NT2/D1 (cell line): ENCODE measurements around the gene RAP1GAP2.

Experiments
- DNase-seq: peaks from one replicate; pipeline ENCODE4 v3.0.0-alpha.2; 2011; ENCODE audit warnings: low read depth, low spot score
- H3K27me3 ChIP-seq: 2 replicates; pipeline ENCODE4 v1.6.0; 2011; ENCODE audit warnings: mild to moderate bottlenecking; ENCODE audit not compliant: insufficient read length, insufficient read depth
- H3K36me3 ChIP-seq: 2 replicates; pipeline ENCODE4 v1.6.1; 2011; ENCODE audit warnings: mild to moderate bottlenecking, low read length, mixed read lengths; ENCODE audit not compliant: insufficient read depth, insufficient read length
- H3K4me1 ChIP-seq: 2 replicates; pipeline ENCODE4 v1.5.1; 2011; ENCODE audit not compliant: insufficient read depth, insufficient read length
- H3K4me3 ChIP-seq: 2 replicates; pipeline ENCODE4 v1.5.1; 2011; ENCODE audit warnings: low read depth; ENCODE audit not compliant: insufficient read length
- H3K9ac ChIP-seq: 2 replicates; pipeline ENCODE4 v1.6.0; 2011; ENCODE audit warnings: low read depth; ENCODE audit not compliant: insufficient read length
- H3K9me3 ChIP-seq: 2 replicates; pipeline ENCODE4 v1.5.1; 2011; ENCODE audit warnings: mild to moderate bottlenecking, low read length; ENCODE audit not compliant: insufficient read depth
- SUZ12 ChIP-seq: IDR thresholded peaks from 2 replicates; pipeline ENCODE4 v1.6.1; 2011; ENCODE audit not compliant: insufficient read length, insufficient read depth; ENCODE audit errors: extremely low read depth
- YY1 ChIP-seq: IDR thresholded peaks from 2 replicates; pipeline ENCODE4 v1.6.1; 2011; ENCODE audit not compliant: insufficient read length, insufficient read depth
- ZNF274 ChIP-seq: IDR thresholded peaks from 2 replicates; pipeline ENCODE4 v1.6.1; 2011; ENCODE audit warnings: mild to moderate bottlenecking, low read depth, low read length

The RAP1GAP2 gene

GRCh38 chr17:2798188-2798587 is 1.9 kb downstream of the RAP1GAP2 start:
- no peak overlapping the region for H3K9ac ChIP-seq
- no peak for DNase-seq
- TF ChIP-seq ZNF274: no peak
- no peak for TF ChIP-seq YY1
- no peak for TF ChIP-seq SUZ12
- peaks cover 6% of the 10 kb centered on the region; the same call in 1 of the 2 replicates for H3K9me3 ChIP-seq
- H3K27me3 ChIP-seq: no peaks in the 10 kb centered on the region
- H3K4me1 ChIP-seq: peaks cover 6% of the 10 kb centered on the region
- H3K4me3 ChIP-seq: no peak overlapping the region
- H3K36me3 ChIP-seq: no peaks in the 10 kb centered on the region

- Histone ChIP-seq H3K36me3 (no peaks in the 10 kb centered on the region), H3K4me3 (no peak overlapping the region), H3K9ac (no peak overlapping the region), H3K4me1 (peaks cover 6% of the 10 kb centered on the region), H3K27me3 (no peaks in the 10 kb centered on the region), H3K9me3 (peaks cover 6% of the 10 kb centered on the region; the same call in 1 of the 2 replicates)
- TF ChIP-seq ZNF274 (no peak), YY1 (no peak), SUZ12 (no peak)
- no peak for DNase-seq
Measured at GRCh38 chr17:2798678-2799077, 2.4 kb downstream of the RAP1GAP2 start.

- no peaks in the 10 kb centered on the region for H3K27me3 ChIP-seq
- no peak for TF ChIP-seq SUZ12
- no peak for TF ChIP-seq YY1
- TF ChIP-seq ZNF274: no peak
- H3K9me3 ChIP-seq: peaks cover 6% of the 10 kb centered on the region; the same call in 1 of the 2 replicates
- H3K4me1 ChIP-seq: peaks cover 12% of the 10 kb centered on the region
- no peak for DNase-seq
- no peak overlapping the region for H3K4me3 ChIP-seq
- no peak overlapping the region for H3K9ac ChIP-seq
- H3K36me3 ChIP-seq: no peaks in the 10 kb centered on the region
Measured at GRCh38 chr17:2799653-2800052, 3.4 kb downstream of the RAP1GAP2 start.

- Histone ChIP-seq H3K9ac (no peak overlapping the region), H3K4me1 (peaks cover 12% of the 10 kb centered on the region)
- TF ChIP-seq YY1 (no peak), ZNF274 (no peak), SUZ12 (no peak)
Measured at GRCh38 chr17:2800367-2800766, 4.1 kb downstream of the RAP1GAP2 start.

GRCh38 chr17:2801841-2802240 is 5.6 kb downstream of the RAP1GAP2 start:
- H3K36me3 ChIP-seq: no peaks in the 10 kb centered on the region
- TF ChIP-seq ZNF274 (no peak), SUZ12 (no peak), YY1 (no peak)
- H3K27me3 ChIP-seq: no peaks in the 10 kb centered on the region
- DNase-seq: no peak
- H3K4me3 ChIP-seq: no peak overlapping the region
- peaks cover 6% of the 10 kb centered on the region; the same call in 1 of the 2 replicates for H3K9me3 ChIP-seq
- H3K4me1 ChIP-seq: peaks cover 12% of the 10 kb centered on the region
- H3K9ac ChIP-seq: no peak overlapping the region

More at GRCh38 chr17:2800367-2800766, 4.1 kb downstream of the RAP1GAP2 start:
- H3K36me3 ChIP-seq: no peaks in the 10 kb centered on the region
- no peaks in the 10 kb centered on the region for H3K27me3 ChIP-seq
- peaks cover 6% of the 10 kb centered on the region; the same call in 1 of the 2 replicates for H3K9me3 ChIP-seq
- DNase-seq: no peak
- no peak overlapping the region for H3K4me3 ChIP-seq

GRCh38 chr17:2802574-2802973 is 6.3 kb downstream of the RAP1GAP2 start:
- TF ChIP-seq SUZ12 (no peak), ZNF274 (no peak), YY1 (no peak)
- Histone ChIP-seq H3K27me3 (no peaks in the 10 kb centered on the region), H3K9me3 (peaks cover 6% of the 10 kb centered on the region; the same call in 1 of the 2 replicates), H3K9ac (no peak overlapping the region), H3K4me1 (peaks cover 17% of the 10 kb centered on the region), H3K36me3 (no peaks in the 10 kb centered on the region), H3K4me3 (no peak overlapping the region)
- DNase-seq: no peak

GRCh38 chr17:2803386-2803785 is 7.1 kb downstream of the RAP1GAP2 start:
- no peaks in the 10 kb centered on the region for H3K36me3 ChIP-seq
- peaks cover 20% of the 10 kb centered on the region for H3K4me1 ChIP-seq
- no peak overlapping the region for H3K4me3 ChIP-seq
- DNase-seq: no peak
- H3K9ac ChIP-seq: no peak overlapping the region
- no peak for TF ChIP-seq ZNF274
- TF ChIP-seq YY1: no peak
- H3K9me3 ChIP-seq: peaks cover 6% of the 10 kb centered on the region; the same call in 1 of the 2 replicates
- no peaks in the 10 kb centered on the region for H3K27me3 ChIP-seq

- peaks cover 19% of the 10 kb centered on the region for H3K4me1 ChIP-seq
- no peak overlapping the region for H3K4me3 ChIP-seq
- H3K36me3 ChIP-seq: no peaks in the 10 kb centered on the region
- DNase-seq: no peak
- H3K9me3 ChIP-seq: peaks cover 6% of the 10 kb centered on the region; the same call in 1 of the 2 replicates
- H3K9ac ChIP-seq: no peak overlapping the region
- TF ChIP-seq SUZ12 (no peak), YY1 (no peak), ZNF274 (no peak)
- H3K27me3 ChIP-seq: no peaks in the 10 kb centered on the region
Measured at GRCh38 chr17:2803971-2804370, 7.7 kb downstream of the RAP1GAP2 start.
